HCT116 (cell line): ENCODE measurements around the gene KCNK4. TPM values are rescaled to one million over a fixed set of nuclear protein-coding genes. Genes with fewer than 3 reads are reported as not detected.

Source experiments
- ATAC-seq: fragments of 200-7000 bp; cut with Tn5 transposase; 2 replicates; pipeline ENCODE4 v1.9.1; 2020; ENCODE audit warnings: mild to moderate bottlenecking, moderate library complexity
- BruUV-seq: library from RNA; stranded (reverse); fragments of 400-500 nt; replicated peaks from 2 replicates; lab custom pipeline; 2021; lab: Mats Ljungman, UMichigan
- CTCF ChIA-PET: fragments of 300-600 bp; sonication (Branson Sonifier 250); formaldehyde crosslinking; loops from one replicate; lab custom pipeline; 2021; ENCODE audit warnings: antibody characterized with exemption; lab: Charles Lee
- POLR2A ChIA-PET: fragments of 300-600, 350-600 bp; sonication (Branson Sonifier 250); formaldehyde crosslinking; loops from one replicate; lab custom pipeline; 2021; ENCODE audit warnings: antibody characterized with exemption; lab: Charles Lee
- RAD21 ChIA-PET, 2 experiments: fragments of 300-600 bp; sonication (Branson Sonifier 250); formaldehyde crosslinking; loops; one replicate each; lab custom pipeline; 2023; ENCODE audit warnings: low total read pairs in 2 of 2; ENCODE audit not compliant: uncharacterized antibody in 2 of 2, unreplicated experiment in 2 of 2, low non-redundant PET in 1 of 2; lab: Charles Lee
- DNase-seq: peaks from one replicate; pipeline ENCODE4 v3.0.0-alpha.2; 2010; ENCODE audit warnings: low read depth, low spot score
- H2AFZ ChIP-seq: fragments of 200-600 bp; shearing (Covaris generic), sonication (generic); 2 replicates; pipeline ENCODE4 v1.6.1; 2017; ENCODE audit warnings: low read depth, mixed run types, mixed read lengths, antibody characterized with exemption, low read length; ENCODE audit not compliant: poor library complexity, severe bottlenecking
- H3K27ac ChIP-seq: 2 replicates; pipeline ENCODE4 v1.5.1; 2012; ENCODE audit warnings: low read depth, low read length
- H3K27me3 ChIP-seq: fragments of 200-600 bp; sonication (generic); 2 replicates; pipeline ENCODE4 v1.6.1; 2016; ENCODE audit warnings: mixed run types, low read length, mixed read lengths; ENCODE audit not compliant: insufficient read depth
- H3K36me3 ChIP-seq, 2 experiments: fragments of 200-500 bp in 1 of 2; fragments of 200-600 bp in 1 of 2; sonication (Bioruptor generic) in 1 of 2; sonication (generic) in 1 of 2; 2 replicates each; pipeline versions ENCODE4 v1.5.1 to v1.6.1; 2014 to 2016; ENCODE audit warnings: low read length in 2 of 2, inconsistent platforms in 1 of 2, mixed read lengths in 1 of 2, mixed run types in 1 of 2; ENCODE audit not compliant: insufficient read depth in 2 of 2, control insufficient read depth in 1 of 2
- H3K4me1 ChIP-seq, 2 experiments: fragments of 200-600 bp in 1 of 2; sonication (generic) in 1 of 2; 2 replicates each; pipeline versions ENCODE4 v1.5.1 to v1.6.1; 2012 to 2017; ENCODE audit warnings: low read length in 2 of 2, inconsistent platforms in 1 of 2, mild to moderate bottlenecking in 1 of 2, mixed read lengths in 1 of 2, mixed run types in 1 of 2, moderate library complexity in 1 of 2; ENCODE audit not compliant: insufficient read depth in 2 of 2, control insufficient read depth in 1 of 2
- H3K4me2 ChIP-seq: fragments of 200-600 bp; sonication (generic); 2 replicates; pipeline ENCODE4 v1.6.1; 2017; ENCODE audit warnings: mixed run types, low read length, mixed read lengths
- H3K4me3 ChIP-seq, 2 experiments: fragments of 200-600 bp in 1 of 2; sonication (generic) in 1 of 2; replicated peaks in 1 of 2; 2 replicates each; pipeline ENCODE4 v1.5.1; 2011 to 2016; ENCODE audit warnings: low read length in 2 of 2, control low read depth in 1 of 2, low read depth in 1 of 2, mild to moderate bottlenecking in 1 of 2, mixed read lengths in 1 of 2, mixed run types in 1 of 2
- H3K79me2 ChIP-seq: fragments of 200-600 bp; sonication (generic); 2 replicates; pipeline ENCODE4 v1.6.1; 2017; ENCODE audit warnings: mild to moderate bottlenecking, mixed run types, low read length, moderate library complexity, mixed read lengths; ENCODE audit not compliant: insufficient read depth
- H3K9ac ChIP-seq: fragments of 200-600 bp; sonication (generic); 2 replicates; pipeline ENCODE4 v1.6.1; 2016; ENCODE audit warnings: low read length, mixed read lengths
- H3K9me2 ChIP-seq: fragments of 200-600 bp; sonication (generic), shearing (Covaris generic); 2 replicates; pipeline ENCODE4 v1.6.1; 2017; ENCODE audit warnings: mixed run types, mild to moderate bottlenecking, moderate library complexity; ENCODE audit not compliant: insufficient read depth
- H3K9me3 ChIP-seq, 2 experiments: fragments of 200-500 bp in 1 of 2; fragments of 200-600 bp in 1 of 2; sonication (Bioruptor generic) in 1 of 2; sonication (generic) in 1 of 2; 2 replicates each; pipeline ENCODE4 v1.6.1; 2014 to 2017; ENCODE audit warnings: low read length in 2 of 2, mixed read lengths in 2 of 2, inconsistent platforms in 1 of 2, low read depth in 1 of 2, mild to moderate bottlenecking in 1 of 2, mixed run types in 1 of 2, moderate library complexity in 1 of 2; ENCODE audit not compliant: control insufficient read depth in 1 of 2, insufficient read depth in 1 of 2
- H4K20me1 ChIP-seq: fragments of 200-600 bp; sonication (generic), shearing (Covaris generic); 2 replicates; pipeline ENCODE4 v1.6.1; 2017; ENCODE audit warnings: mixed run types, mild to moderate bottlenecking, moderate library complexity; ENCODE audit not compliant: insufficient read depth
- CBX3 ChIP-seq: IDR thresholded peaks from 2 replicates; pipeline ENCODE4 v1.6.1; 2012; ENCODE audit warnings: low read depth
- CEBPB ChIP-seq: IDR thresholded peaks from 2 replicates; pipeline ENCODE4 v1.6.1; 2012; ENCODE audit warnings: low read depth
- CTCF ChIP-seq, 3 experiments: fragments of 200-600 bp in 1 of 3; sonication (generic) in 1 of 3; IDR thresholded peaks in 2 of 3; conservative IDR thresholded peaks in 1 of 3; 2 replicates each; pipeline ENCODE4 v1.5.1; 2012 to 2017; ENCODE audit warnings: low read depth in 2 of 3, low read length in 2 of 3, antibody characterized with exemption in 1 of 3, borderline replicate concordance in 1 of 3, control low read depth in 1 of 3, mild to moderate bottlenecking in 1 of 3, mixed read lengths in 1 of 3, mixed run types in 1 of 3, moderate library complexity in 1 of 3; ENCODE audit not compliant: insufficient read depth in 1 of 3
- EGR1 ChIP-seq: IDR thresholded peaks from 2 replicates; pipeline ENCODE4 v1.6.1; 2012; ENCODE audit warnings: low read depth
- ELF1 ChIP-seq: IDR thresholded peaks from 2 replicates; pipeline ENCODE4 v1.6.1; 2012; ENCODE audit warnings: low read depth, borderline replicate concordance
- EZH2 ChIP-seq: fragments of 200-600 bp; sonication (generic); IDR thresholded peaks from 2 replicates; pipeline ENCODE4 v1.6.1; 2017; ENCODE audit warnings: antibody characterized with exemption, mixed run types
- EZH2phosphoT487 ChIP-seq: fragments of 200-600 bp; IDR thresholded peaks from 2 replicates; pipeline ENCODE4 v1.6.1; 2018; ENCODE audit warnings: antibody characterized with exemption, borderline replicate concordance
- FOSL1 ChIP-seq: IDR thresholded peaks from 2 replicates; pipeline ENCODE4 v1.6.1; 2012; ENCODE audit warnings: low read depth
- MAX ChIP-seq: IDR thresholded peaks from 2 replicates; pipeline ENCODE4 v1.6.1; 2012
- POLR2A ChIP-seq: IDR thresholded peaks from 2 replicates; pipeline ENCODE4 v1.7.0; 2011; ENCODE audit warnings: borderline replicate concordance; ENCODE audit not compliant: insufficient read depth, insufficient read length; ENCODE audit errors: extremely low read depth
- POLR2AphosphoS5 ChIP-seq: IDR thresholded peaks from 2 replicates; pipeline ENCODE4 v1.6.1; 2011; ENCODE audit warnings: mild to moderate bottlenecking, low read depth, low read length, moderate library complexity
- RAD21 ChIP-seq: IDR thresholded peaks from 2 replicates; pipeline ENCODE4 v1.6.1; 2012; ENCODE audit warnings: low read depth, mild to moderate bottlenecking
- REST ChIP-seq: IDR thresholded peaks from 2 replicates; pipeline ENCODE4 v1.6.1; 2012; ENCODE audit warnings: low read depth
- SIN3A ChIP-seq: IDR thresholded peaks from 2 replicates; pipeline ENCODE4 v1.6.1; 2012; ENCODE audit warnings: low read depth
- SP1 ChIP-seq: IDR thresholded peaks from 2 replicates; pipeline ENCODE4 v1.6.1; 2012; ENCODE audit warnings: low read depth
- SRF ChIP-seq: IDR thresholded peaks from 2 replicates; pipeline ENCODE4 v1.6.1; 2012; ENCODE audit warnings: low read depth
- YY1 ChIP-seq: IDR thresholded peaks from 2 replicates; pipeline ENCODE4 v1.6.1; 2011; ENCODE audit warnings: low read length, low read depth, moderate library complexity, mild to moderate bottlenecking; ENCODE audit not compliant: insufficient replicate concordance; ENCODE audit errors: extremely low read depth
- ZFX ChIP-seq: fragments of 450-650 bp; IDR thresholded peaks from 2 replicates; pipeline ENCODE4 v1.6.1; 2017
- ZNF274 ChIP-seq: fragments of 200-500 bp; sonication (Bioruptor generic); IDR thresholded peaks from 2 replicates; pipeline ENCODE4 v1.6.1; 2014; ENCODE audit warnings: mild to moderate bottlenecking, low read depth, low read length, inconsistent platforms
- intact Hi-C: fragments of 100-400 bp; cut with micrococcal nuclease; formaldehyde crosslinking; loops from 2 replicates; pipeline ENCODE4 v1.10.0; 2022
- total RNA-seq: library from RNA; stranded (reverse); gene quantifications from one replicate; pipeline ENCODE4 v1.2.1, GENCODE V29; 2021; ENCODE audit not compliant: unreplicated experiment

Gene KCNK4
- total RNA-seq, 1 experiment from 2014 or later: not detected

- ATAC-seq (peak; percentile 92), DNase-seq (peak; percentile 80)
- POLR2A ChIA-PET: interaction anchor here (0.5 to 1.4 kb wide), 10 partner anchors 10 to 1427 kb away, joined by 3 to 16 read pairs (median 5); partner anchors contain the start of genes PRDX5 and TRMT112
- intact Hi-C loops: loop anchor here (5.0 kb wide), 1 partner anchor 35 kb away; the partner anchor contains the start of gene ESRRA
- Histone ChIP-seq H3K9me3 (no peaks in the 10 kb centered on the region), H3K4me1 (peaks cover 14 to 35% of the 10 kb centered on the region in 2 experiments), H3K27me3 (no peaks in the 10 kb centered on the region), H3K36me3 (no peaks in the 10 kb centered on the region), H3K9me2 (no peaks in the 10 kb centered on the region), H3K4me3 (peak overlapping the region; percentile 43 to 61), H4K20me1 (no peaks in the 10 kb centered on the region), H3K4me2 (peak overlapping the region; percentile 92), H3K9ac (peak overlapping the region; percentile 76), H3K79me2 (no peaks in the 10 kb centered on the region), H2AFZ (no peak overlapping the region), H3K27ac (peak overlapping the region; percentile 81)
- BruUV-seq: no TSS peak
- CTCF ChIA-PET: interaction anchor here (0.9 to 3.9 kb wide), 7 partner anchors 10 to 307 kb away, joined by 3 to 46 read pairs (median 5); partner anchors contain the start of genes PRDX5, STIP1 and TRMT112
- RAD21 ChIA-PET: interaction anchor here (0.9 to 2.7 kb wide), 3 partner anchors 10 to 37 kb away, joined by 5 to 14 read pairs (median 6); partner anchors contain the start of gene PRDX5 (in 1 of the 2)
- peak; percentile 58 for TF ChIP-seq POLR2A
- no peak for TF ChIP-seq FOSL1
- no peak for TF ChIP-seq SRF
- TF ChIP-seq EGR1: no peak
- no peak for TF ChIP-seq ELF1
- no peak for TF ChIP-seq EZH2phosphoT487
- TF ChIP-seq ZNF274: no peak
- no peak for TF ChIP-seq MAX
- no peak for TF ChIP-seq YY1
- TF ChIP-seq RAD21: no peak
- no peak for TF ChIP-seq CBX3
- TF ChIP-seq SP1: no peak
- TF ChIP-seq POLR2AphosphoS5: peak; percentile 84
- TF ChIP-seq CEBPB: no peak
- peak in 1 of 3 experiments; percentile 51; a peak in 3 of 6 replicates for TF ChIP-seq CTCF (IDR thresholded peaks at IDR 0.05 in 2 of 3, conservative IDR thresholded peaks at IDR 0.05 in 1 of 3; ENCODE audit: borderline replicate concordance in 1 of 3, insufficient read depth in 1 of 3, low read depth in 2 of 3, low read length in 2 of 3)
- TF ChIP-seq ZFX: peak; percentile 90; the same call in 1 of the 2 replicates
- no peak for TF ChIP-seq REST
- no peak for TF ChIP-seq EZH2
- no peak for TF ChIP-seq SIN3A
Measured at GRCh38 chr11:64341851-64342791, 51.0 kb downstream of the KCNK4 start.
